Measurements from ENCODE around the gene RAE1. TPM values are rescaled to one million over a fixed set of nuclear protein-coding genes. Genes with fewer than 3 reads are reported as not detected.

The RAE1 gene
- total and polyA plus RNA-seq, 2 donors (not counting 3 experiments of a cell fraction or from before 2014, with no cell fraction given) = 34.1 to 55.8 TPM

DNA sequence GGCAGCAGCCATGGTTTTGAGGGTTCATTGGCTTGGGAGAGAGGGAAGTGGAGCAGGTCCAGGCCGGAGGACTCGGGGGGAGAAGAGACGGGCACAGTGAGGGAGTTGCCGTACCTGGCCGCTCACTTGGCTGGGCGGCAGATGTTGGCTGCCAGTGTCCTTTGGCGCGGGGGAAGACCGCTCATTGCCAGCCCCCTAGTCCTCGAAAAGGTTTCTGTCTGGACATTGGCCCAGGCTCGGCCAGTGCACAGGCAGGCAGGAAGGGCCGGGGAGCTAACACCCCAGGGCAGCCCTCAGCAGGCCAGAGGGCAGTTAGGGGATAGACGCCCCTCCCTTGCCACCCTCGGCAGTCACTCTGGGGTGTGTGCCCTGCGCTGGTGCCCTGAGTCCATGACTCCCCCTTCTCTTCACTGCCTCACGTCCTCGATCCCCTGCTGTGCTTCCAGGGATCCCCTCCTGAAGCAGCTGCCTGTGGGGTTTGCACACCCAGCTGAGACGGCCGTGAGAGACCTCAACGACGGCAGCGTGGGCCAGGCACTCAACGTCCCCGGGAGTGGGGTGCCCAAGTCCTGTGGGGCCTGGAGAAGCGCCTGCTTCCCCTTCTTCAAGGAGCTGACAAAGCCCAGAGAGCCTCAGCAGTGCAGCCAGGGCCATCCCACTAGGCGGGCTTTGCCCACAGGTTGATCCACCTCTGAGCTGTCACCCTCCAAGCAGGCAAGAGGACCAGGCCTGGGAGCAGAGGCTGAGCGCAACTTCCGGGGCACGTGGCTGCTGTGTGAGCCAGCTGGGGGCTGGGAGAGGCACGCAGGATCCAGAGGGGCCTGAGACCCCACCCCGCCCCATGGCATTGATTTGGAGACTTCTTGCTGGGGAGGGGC, 60.6 kb downstream of the RAE1 start:
- dilution Hi-C loops (cut with MboI; ENCODE audit: extremely low pct_ligation_motif_present, low sequenced_read_pairs) = no loop called here

More for the DNA sequence above, 60.6 kb downstream of the RAE1 start:
- H3K9ac ChIP-seq (replicated peaks; ENCODE audit: extremely low read depth, insufficient read depth, low read length) = no peak overlapping the region
- no peaks in the 10 kb centered on the region for H4K20me1 ChIP-seq (replicated peaks; ENCODE audit: control insufficient read depth, extremely low read depth, insufficient read depth, low read length)
- no peak overlapping the region for H3K4me3 ChIP-seq (replicated peaks in 1 of 3; ENCODE audit: insufficient read depth in 1 of 3, low read depth in 1 of 3, low read length in 3 of 3)
- H3K27ac ChIP-seq (ENCODE audit: insufficient read depth, low read depth, low read length) = no peak overlapping the region
- BruUV-seq (replicated peaks) = no TSS peak
- no peaks in the 10 kb centered on the region for H3K9me1 ChIP-seq (replicated peaks; ENCODE audit: control insufficient read depth, extremely low read depth, insufficient read depth, low read length)
- no peak overlapping the region for H3K4me2 ChIP-seq (ENCODE audit: insufficient read depth, low read length)
- H3K79me2 ChIP-seq (ENCODE audit: control insufficient read depth, insufficient read depth, low read length) = no peaks in the 10 kb centered on the region
- no peaks in the 10 kb centered on the region for H3K4me1 ChIP-seq (ENCODE audit: control insufficient read depth, extremely low read depth, insufficient read depth, low read length)
- CTCF ChIA-PET = no interaction called here
- no peaks in the 10 kb centered on the region for H3K27me3 ChIP-seq (ENCODE audit: control insufficient read depth in 2 of 2, insufficient read depth in 2 of 2, low read length in 2 of 2)
- H3K36me3 ChIP-seq (ENCODE audit: control insufficient read depth in 2 of 2, extremely low read depth in 1 of 2, insufficient read depth in 2 of 2, low read length in 2 of 2) = peaks cover 0 to 13% of the 10 kb centered on the region in 2 experiments
- POLR2A ChIA-PET = no interaction called here
- FAIRE-seq (no peak), DNase-seq (ENCODE audit: low read depth, low spot score) (no peak)
- intact Hi-C loops (cut with micrococcal nuclease) = no loop called here
- TF ChIP-seq POLR2A (IDR thresholded peaks at IDR 0.05; ENCODE audit: low read depth, low read length) (no peak), EZH2 (IDR thresholded peaks at IDR 0.05; ENCODE audit: borderline replicate concordance, low read depth, low read length, severe bottlenecking) (no peak), JUN (IDR thresholded peaks at IDR 0.05; ENCODE audit: borderline replicate concordance, insufficient read depth, insufficient read length, low read depth) (no peak), GATA2 (IDR thresholded peaks at IDR 0.05; ENCODE audit: insufficient read depth, insufficient read length, low read depth, low read length) (no peak), MYC (IDR thresholded peaks at IDR 0.05; ENCODE audit: low read depth, low read length) (no peak), POLR2AphosphoS5 (IDR thresholded peaks at IDR 0.05; ENCODE audit: insufficient read depth, low read depth, low read length) (no peak), FOS (IDR thresholded peaks at IDR 0.05; ENCODE audit: borderline replicate concordance, insufficient read depth, low read length) (no peak)
- TF ChIP-seq, protein P1, sequence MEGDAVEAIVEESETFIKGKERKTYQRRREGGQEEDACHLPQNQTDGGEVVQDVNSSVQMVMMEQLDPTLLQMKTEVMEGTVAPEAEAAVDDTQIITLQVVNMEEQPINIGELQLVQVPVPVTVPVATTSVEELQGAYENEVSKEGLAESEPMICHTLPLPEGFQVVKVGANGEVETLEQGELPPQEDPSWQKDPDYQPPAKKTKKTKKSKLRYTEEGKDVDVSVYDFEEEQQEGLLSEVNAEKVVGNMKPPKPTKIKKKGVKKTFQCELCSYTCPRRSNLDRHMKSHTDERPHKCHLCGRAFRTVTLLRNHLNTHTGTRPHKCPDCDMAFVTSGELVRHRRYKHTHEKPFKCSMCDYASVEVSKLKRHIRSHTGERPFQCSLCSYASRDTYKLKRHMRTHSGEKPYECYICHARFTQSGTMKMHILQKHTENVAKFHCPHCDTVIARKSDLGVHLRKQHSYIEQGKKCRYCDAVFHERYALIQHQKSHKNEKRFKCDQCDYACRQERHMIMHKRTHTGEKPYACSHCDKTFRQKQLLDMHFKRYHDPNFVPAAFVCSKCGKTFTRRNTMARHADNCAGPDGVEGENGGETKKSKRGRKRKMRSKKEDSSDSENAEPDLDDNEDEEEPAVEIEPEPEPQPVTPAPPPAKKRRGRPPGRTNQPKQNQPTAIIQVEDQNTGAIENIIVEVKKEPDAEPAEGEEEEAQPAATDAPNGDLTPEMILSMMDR (IDR thresholded peaks at IDR 0.05; ENCODE audit: extremely low read depth in 1 of 2, insufficient read depth in 1 of 2, low read depth in 1 of 2, low read length in 2 of 2) = no peak
- TF ChIP-seq, protein P2, sequence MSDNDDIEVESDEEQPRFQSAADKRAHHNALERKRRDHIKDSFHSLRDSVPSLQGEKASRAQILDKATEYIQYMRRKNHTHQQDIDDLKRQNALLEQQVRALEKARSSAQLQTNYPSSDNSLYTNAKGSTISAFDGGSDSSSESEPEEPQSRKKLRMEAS (IDR thresholded peaks at IDR 0.05; ENCODE audit: insufficient read depth, insufficient read length) = no peak
- no peak overlapping the region for H2AFZ ChIP-seq (ENCODE audit: low read depth, low read length)
- H3K9me3 ChIP-seq (replicated peaks; ENCODE audit: control insufficient read depth, insufficient read depth, low read length) = no peaks in the 10 kb centered on the region
